ENCODE data around the gene TLE4.
"Not testable (repeated sequence)": the region's sequence is repeated elsewhere in the genome, so short reads cannot be mapped to it uniquely, and the experiment has no call there.

Gene TLE4

DNA sequence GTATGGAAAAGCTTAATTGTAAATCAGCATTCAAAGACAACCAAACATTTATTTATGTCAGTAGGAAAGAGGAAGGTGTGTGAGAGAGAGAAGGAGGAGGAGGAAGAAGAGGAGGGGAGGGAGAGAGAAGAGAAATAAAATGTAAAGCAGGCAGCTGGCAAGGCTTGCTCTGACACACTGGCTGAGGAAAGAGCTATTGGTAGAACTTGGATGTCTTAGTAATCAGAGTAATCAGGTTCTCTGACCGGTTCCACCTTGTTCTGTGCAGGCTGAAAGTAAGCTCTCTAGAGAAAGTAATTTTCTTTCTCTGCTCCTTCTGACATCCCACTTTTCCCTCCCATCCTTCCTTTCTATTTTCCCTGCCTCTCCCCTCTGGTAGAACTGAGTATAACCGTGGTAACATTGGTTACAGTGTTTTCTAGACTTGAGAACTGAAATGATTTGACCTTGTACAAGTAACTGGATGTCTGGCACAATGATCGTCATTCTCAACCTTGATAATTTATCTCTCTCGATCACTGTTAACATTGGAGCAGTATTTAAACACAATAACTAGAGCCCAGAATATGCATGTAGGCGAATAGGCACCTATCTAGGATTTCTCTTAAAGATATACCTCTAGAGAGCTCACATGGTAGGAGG, 33.3 kb downstream of the TLE4 start:
- DNase-seq = no peak

DNA sequence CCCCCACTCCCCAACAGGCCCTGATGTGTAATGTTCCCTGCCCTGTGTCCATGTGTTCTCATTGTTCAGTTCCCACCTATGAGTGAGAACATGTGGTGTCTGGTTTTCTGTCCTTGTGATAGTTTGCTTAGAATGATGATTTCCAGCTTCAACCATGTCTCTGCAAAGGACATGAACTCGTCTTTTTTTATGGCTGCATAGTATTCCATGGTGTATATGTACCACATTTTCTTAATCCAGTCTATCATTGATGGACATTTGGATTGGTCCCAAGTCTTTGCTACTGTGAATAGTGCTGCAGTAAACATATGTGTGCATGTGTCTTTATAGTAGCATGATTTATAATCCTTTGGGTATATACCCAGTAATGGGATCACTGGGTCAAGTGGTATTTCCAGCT, 34.8 kb downstream of the TLE4 start:
- DNase-seq = not testable (repeated sequence)

DNA sequence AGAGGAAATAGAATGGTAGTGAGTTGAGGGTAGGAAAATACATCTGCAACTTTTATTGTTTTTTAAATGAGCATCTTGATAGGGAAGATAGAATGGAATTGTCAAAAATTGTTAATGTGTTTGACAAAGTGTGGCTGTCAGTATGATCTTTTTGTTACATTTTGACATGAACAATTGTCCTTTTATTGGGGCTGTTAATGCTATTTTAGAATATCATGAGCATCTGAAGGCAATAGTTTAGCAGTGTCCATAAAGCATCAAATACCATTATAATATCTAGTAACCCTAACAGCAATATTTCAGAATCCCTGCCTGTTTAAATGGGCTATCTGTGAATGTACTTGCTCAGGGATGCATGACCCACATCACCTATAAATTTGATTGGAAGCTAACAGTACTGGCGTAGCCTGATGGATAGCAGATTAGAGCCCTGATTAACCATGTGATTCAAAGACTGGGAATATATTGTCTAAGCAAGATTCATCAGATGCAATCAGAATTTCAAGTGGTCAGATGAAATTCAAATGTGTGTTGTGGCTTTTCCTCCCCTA, 37.8 kb downstream of the TLE4 start:
- DNase-seq = no peak

DNA sequence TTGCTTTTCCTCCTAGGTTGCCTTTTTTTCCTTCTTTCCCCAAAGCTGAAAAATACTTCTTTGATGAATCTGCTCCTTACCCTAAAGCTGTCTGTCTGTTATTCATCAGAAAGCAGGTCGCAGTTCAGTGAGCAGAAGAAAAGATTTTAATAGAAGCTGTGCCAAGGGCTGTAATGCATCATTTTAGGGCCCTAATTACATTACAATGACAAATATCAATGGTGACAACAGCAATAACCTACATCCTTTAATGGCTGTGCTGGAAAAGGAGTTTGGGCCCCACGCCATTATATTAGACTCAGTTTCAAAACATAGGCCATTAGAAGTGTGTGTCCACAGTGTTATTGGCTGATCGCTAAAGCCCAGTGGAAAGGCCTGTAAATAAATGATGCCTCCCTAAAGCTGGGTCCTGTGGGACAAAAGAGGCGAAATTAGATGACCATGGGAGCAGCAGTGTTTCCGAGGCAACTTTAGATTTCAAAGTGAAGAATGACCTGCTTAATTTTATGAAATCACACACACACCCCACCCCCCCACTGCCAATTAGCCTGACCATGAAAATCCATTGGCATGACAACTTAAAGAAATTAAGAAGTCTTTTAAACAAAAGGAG, 38.4 kb downstream of the TLE4 start:
- DNase-seq = peak; percentile 53 to 84

GRCh38 chr9:79610791-79611614, 39.2 kb downstream of the TLE4 start:
- DNase-seq = no peak

GRCh38 chr9:79613145-79613544, 41.4 kb downstream of the TLE4 start:
- DNase-seq = no peak

GRCh38 chr9:79615038-79615437, 43.3 kb downstream of the TLE4 start:
- DNase-seq = no peak

- no peak for DNase-seq
Measured at GRCh38 chr9:79616013-79616412, 44.2 kb downstream of the TLE4 start.

DNA sequence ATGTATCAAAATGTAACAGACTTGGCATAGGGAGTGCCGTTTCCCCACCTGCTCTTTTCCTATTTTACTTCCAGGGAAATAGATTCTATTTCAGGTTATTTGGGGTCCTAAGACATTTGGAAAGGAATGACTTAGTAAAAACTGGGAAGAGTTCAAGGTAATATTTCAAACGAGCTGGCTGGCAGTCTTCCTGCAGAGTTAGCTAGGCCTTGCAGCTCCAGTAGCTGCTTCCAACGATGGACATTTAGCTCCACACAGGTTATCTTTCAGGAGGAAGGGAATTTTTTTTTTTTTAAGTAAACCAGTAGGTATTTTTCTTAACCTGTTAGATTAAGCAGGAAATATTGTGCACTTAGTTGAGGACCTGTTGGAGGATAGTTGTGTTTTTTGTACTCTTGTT, 45.2 kb downstream of the TLE4 start:
- no peak for DNase-seq

- no peak for DNase-seq
Measured at GRCh38 chr9:79617395-79617794, 45.6 kb downstream of the TLE4 start.

DNA sequence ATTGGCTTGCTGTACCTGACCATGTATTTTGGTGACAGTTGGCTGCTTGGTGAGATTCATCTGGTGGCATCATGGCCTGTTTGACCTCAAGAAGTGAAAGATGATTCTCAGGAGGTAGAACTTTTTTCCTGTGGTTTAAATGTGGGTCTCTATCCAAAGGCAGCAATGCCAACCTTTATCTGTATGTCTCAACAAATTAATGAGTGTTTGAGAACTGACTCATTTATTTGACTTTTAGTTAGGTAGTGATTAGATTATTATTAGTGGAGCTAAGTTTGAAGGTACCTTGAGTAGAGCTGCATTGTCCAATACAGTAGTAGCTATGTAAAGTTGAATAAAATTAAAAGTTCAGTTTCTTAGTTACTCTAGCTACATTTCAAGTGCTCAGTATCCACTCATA, 48.2 kb downstream of the TLE4 start:
- no peak for DNase-seq

GRCh38 chr9:79621916-79622575, 50.3 kb downstream of the TLE4 start:
- no peak for DNase-seq

GRCh38 chr9:79623799-79624721, 52.3 kb downstream of the TLE4 start:
- DNase-seq = peak in 1 of 2 experiments; percentile 33

DNA sequence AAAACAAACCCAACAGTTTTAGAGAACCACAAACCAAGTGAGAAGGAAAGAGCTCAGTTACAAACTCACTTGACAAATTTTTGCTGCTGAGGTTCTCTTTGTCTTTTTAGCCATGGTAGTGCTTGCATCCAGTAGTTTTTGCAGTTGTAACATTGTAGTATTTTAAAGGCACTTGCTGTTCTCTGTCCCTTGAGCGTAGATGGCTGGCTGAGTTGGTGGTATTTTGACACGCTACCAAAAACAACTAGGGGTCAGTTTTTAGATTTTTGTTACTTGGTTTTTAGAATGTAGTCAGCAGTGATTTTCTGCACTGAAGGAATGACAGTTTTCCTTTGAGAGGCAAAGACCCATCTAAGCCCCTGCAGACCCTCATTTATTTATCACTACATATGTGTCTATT, 58.0 kb downstream of the TLE4 start:
- DNase-seq = no peak

DNA sequence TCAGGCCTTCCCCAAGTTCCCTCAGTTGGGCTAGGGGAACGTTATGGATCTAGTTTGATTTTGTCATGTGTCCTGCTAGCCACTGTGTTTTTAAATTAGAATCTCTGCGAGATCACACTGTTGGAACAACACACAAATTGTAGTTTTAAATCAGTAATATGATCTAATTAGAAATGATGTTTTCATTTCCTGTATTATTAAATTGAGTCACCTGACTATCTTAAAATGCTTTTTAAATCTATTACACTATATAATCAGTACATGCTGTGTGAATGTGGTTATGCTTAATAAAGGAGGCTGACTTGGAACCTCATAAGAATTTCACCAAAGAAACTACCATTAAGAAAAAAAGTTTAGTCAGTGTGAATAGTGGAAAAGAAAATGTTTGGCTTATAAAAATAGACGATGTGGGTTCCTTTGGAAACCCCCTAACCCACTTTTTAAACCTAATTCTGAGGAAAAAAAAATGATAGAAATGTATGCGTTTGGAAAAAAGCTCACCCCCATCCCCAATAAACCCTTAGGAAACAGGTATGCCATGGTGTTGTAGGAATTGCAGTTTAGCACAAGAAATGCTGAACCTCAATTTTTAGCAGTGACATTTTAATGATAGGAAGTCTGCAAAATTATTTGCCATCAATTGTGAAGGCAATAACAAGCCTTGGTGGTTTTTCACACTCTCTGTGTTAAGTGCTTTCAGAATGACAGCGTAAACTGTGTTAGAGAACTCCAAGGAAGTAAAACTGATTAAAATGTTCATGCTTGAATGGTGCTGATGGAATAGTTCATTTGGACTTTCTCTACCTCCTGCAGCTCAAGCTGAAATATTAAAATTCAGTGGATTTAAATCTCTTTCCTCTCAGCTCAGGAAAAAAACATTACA, 59.0 kb downstream of the TLE4 start:
- DNase-seq = no peak

DNA sequence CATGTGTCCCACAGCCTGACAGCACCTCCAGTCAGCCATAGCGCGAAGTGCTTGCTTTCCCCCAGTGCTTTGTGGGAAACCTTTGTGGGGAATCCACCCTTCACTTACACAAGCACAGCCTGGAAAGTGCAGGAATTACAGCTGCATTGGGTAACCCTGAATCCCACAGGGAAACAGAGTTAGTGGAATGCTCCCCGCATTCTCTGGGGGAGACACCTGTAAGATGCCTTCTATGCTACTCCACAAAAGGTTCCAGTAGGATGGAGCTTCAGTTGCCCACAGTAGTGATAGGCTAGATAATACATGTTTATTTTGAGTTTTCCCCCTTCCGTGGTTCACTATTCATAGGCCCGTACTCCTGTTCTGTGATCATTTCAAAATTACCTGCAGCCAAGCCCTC, 60.3 kb downstream of the TLE4 start:
- no peak for DNase-seq

GRCh38 chr9:79632705-79633104, 60.9 kb downstream of the TLE4 start:
- DNase-seq = no peak

GRCh38 chr9:79633558-79633957, 61.8 kb downstream of the TLE4 start:
- DNase-seq = no peak

- no peak for DNase-seq
Measured at GRCh38 chr9:79637177-79637925, 65.6 kb downstream of the TLE4 start.

- DNase-seq = no peak
Measured at GRCh38 chr9:79638806-79639205, 67.0 kb downstream of the TLE4 start.
